ENCODE measurements around the gene WDFY4.

Gene WDFY4

DNA sequence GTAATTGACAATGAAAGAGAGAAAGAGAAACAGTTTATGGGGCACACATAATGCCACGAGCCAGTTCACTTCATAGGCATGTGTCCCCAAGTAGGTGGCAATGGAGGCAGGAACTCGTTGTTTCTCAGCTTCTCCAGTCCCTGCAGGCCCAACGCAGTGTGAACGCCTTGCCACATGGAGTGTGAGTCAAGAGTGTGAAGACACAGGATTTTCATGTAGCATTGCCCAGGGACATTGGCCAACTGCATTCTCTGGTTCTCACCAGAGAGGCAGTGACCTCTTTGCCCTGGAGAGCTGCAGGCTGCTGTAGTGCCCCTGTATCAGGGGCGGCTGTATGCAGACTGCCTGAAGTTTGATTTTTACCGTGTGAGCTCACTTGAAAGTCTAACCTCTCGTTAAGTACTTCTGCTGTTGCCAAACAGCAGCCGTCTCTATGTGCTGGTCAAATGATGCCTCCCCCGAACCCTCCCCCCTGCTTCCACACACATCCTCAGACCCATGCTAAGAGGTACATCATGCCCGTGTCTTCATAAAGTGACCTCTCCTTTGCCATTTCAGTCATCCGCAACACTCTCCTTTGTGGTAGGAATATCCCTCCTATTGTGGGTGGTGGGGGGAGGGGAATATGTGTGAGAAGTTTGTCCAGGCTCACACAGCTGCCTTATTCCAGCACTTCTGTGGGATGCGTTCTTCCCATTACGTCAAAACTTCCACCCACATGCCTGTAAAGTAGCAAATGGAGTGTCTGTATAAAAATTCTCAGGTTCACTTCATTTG is 242.3 kb downstream of the WDFY4 start:
- TF ChIP-seq ARNT (IDR thresholded peaks at IDR 0.05) (no peak), L3MBTL2 (conservative IDR thresholded peaks at IDR 0.05) (no peak), TARDBP (IDR thresholded peaks at IDR 0.05) (no peak), SP1 (IDR thresholded peaks at IDR 0.05) (no peak), NFRKB (IDR thresholded peaks at IDR 0.05) (no peak), FOXK2 (IDR thresholded peaks at IDR 0.05) (no peak), ZNF384 (IDR thresholded peaks at IDR 0.05) (no peak), ELF4 (IDR thresholded peaks at IDR 0.05) (no peak), BHLHE40 (IDR thresholded peaks at IDR 0.05; ENCODE audit: borderline replicate concordance) (no peak), HDGF (IDR thresholded peaks at IDR 0.05; ENCODE audit: borderline replicate concordance) (no peak)
- TF ChIP-seq, protein P1, sequence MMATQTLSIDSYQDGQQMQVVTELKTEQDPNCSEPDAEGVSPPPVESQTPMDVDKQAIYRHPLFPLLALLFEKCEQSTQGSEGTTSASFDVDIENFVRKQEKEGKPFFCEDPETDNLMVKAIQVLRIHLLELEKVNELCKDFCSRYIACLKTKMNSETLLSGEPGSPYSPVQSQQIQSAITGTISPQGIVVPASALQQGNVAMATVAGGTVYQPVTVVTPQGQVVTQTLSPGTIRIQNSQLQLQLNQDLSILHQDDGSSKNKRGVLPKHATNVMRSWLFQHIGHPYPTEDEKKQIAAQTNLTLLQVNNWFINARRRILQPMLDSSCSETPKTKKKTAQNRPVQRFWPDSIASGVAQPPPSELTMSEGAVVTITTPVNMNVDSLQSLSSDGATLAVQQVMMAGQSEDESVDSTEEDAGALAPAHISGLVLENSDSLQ (IDR thresholded peaks at IDR 0.05), result no peak
- CTCF ChIA-PET, result no interaction called here

GRCh38 chr10:48929413-48929990 is 244.8 kb downstream of the WDFY4 start:
- ChIA-PET POLR2A (no interaction called here), CTCF (no interaction called here)
- no peak for DNase-seq (ENCODE audit: extremely low spot score)
- TF ChIP-seq FOXA1 (IDR thresholded peaks at IDR 0.05) (no peak), ARNT (IDR thresholded peaks at IDR 0.05) (no peak), ZNF384 (IDR thresholded peaks at IDR 0.05) (no peak), BHLHE40 (IDR thresholded peaks at IDR 0.05; ENCODE audit: borderline replicate concordance) (no peak), HDGF (IDR thresholded peaks at IDR 0.05; ENCODE audit: borderline replicate concordance) (no peak), FOXM1 (IDR thresholded peaks at IDR 0.05; ENCODE audit: borderline replicate concordance) (no peak)
- TF ChIP-seq, protein P1 (IDR thresholded peaks at IDR 0.05), result no peak

More for the DNA sequence above, 242.3 kb downstream of the WDFY4 start:
- POLR2A ChIA-PET, result no interaction called here
- no peak for DNase-seq (ENCODE audit: extremely low spot score)

GRCh38 chr10:48931188-48931587 is 246.5 kb downstream of the WDFY4 start:
- DNase-seq (ENCODE audit: extremely low spot score), result no peak
- ChIA-PET CTCF (no interaction called here), POLR2A (no interaction called here)
- TF ChIP-seq NFRKB (IDR thresholded peaks at IDR 0.05) (no peak), TARDBP (IDR thresholded peaks at IDR 0.05) (no peak), L3MBTL2 (conservative IDR thresholded peaks at IDR 0.05) (no peak), SUZ12 (IDR thresholded peaks at IDR 0.05) (no peak), HDGF (IDR thresholded peaks at IDR 0.05; ENCODE audit: borderline replicate concordance) (no peak), FOXM1 (IDR thresholded peaks at IDR 0.05; ENCODE audit: borderline replicate concordance) (no peak), ELF4 (IDR thresholded peaks at IDR 0.05) (no peak), SP1 (IDR thresholded peaks at IDR 0.05) (no peak), LEF1 (IDR thresholded peaks at IDR 0.05; ENCODE audit: borderline replicate concordance) (no peak)

- TF ChIP-seq SP1 (IDR thresholded peaks at IDR 0.05), result no peak
- no peak for TF ChIP-seq NFRKB (IDR thresholded peaks at IDR 0.05)
- TF ChIP-seq L3MBTL2 (conservative IDR thresholded peaks at IDR 0.05), result no peak
- no peak for TF ChIP-seq FOXM1 (IDR thresholded peaks at IDR 0.05; ENCODE audit: borderline replicate concordance)
- no peak for TF ChIP-seq HDGF (IDR thresholded peaks at IDR 0.05; ENCODE audit: borderline replicate concordance)
- no peak for TF ChIP-seq SUZ12 (IDR thresholded peaks at IDR 0.05)
- TF ChIP-seq ELF4 (IDR thresholded peaks at IDR 0.05), result no peak
- no peak for TF ChIP-seq ZNF384 (IDR thresholded peaks at IDR 0.05)
- TF ChIP-seq, protein P1 (IDR thresholded peaks at IDR 0.05), result no peak
- no peak for TF ChIP-seq CTBP1 (IDR thresholded peaks at IDR 0.05; ENCODE audit: borderline replicate concordance)
- TF ChIP-seq FOXA1 (IDR thresholded peaks at IDR 0.05), result no peak
- TF ChIP-seq BHLHE40 (IDR thresholded peaks at IDR 0.05; ENCODE audit: borderline replicate concordance), result no peak
- TF ChIP-seq ARNT (IDR thresholded peaks at IDR 0.05), result no peak
- no peak for TF ChIP-seq TARDBP (IDR thresholded peaks at IDR 0.05)
- DNase-seq (ENCODE audit: extremely low spot score), result no peak
- POLR2A ChIA-PET, result no interaction called here
- CTCF ChIA-PET, result no interaction called here
These were observed 248.4 kb downstream of the WDFY4 start for GRCh38 chr10:48932831-48933664.

GRCh38 chr10:48934672-48935501 is 250.2 kb downstream of the WDFY4 start:
- ChIA-PET POLR2A (no interaction called here), CTCF (no interaction called here)
- TF ChIP-seq, protein P1 (IDR thresholded peaks at IDR 0.05), result no peak
- TF ChIP-seq ELF4 (IDR thresholded peaks at IDR 0.05) (no peak), LEF1 (IDR thresholded peaks at IDR 0.05; ENCODE audit: borderline replicate concordance) (no peak)

More at GRCh38 chr10:48934672-48935501, 250.2 kb downstream of the WDFY4 start:
- no peak for DNase-seq (ENCODE audit: extremely low spot score)

Measured in HEK293T (cell line).